Uterus (tissue), 2 donors: ENCODE measurements around the gene NSDHL.

ENCODE experiments used
- POLR2A ChIP-seq, 2 donors: fragments of 450-650 bp; IDR thresholded peaks; one replicate each; pipeline ENCODE4 v1.6.1; 2016; ENCODE audit warnings: antibody characterized with exemption in 2 of 2, mild to moderate bottlenecking in 1 of 2, moderate library complexity in 1 of 2
- TF ChIP-seq, protein P1 (sequence below), 4 experiments: fragments of 200-600 bp in 2 of 4; fragments of 450-650 bp in 2 of 4; sonication (generic) in 2 of 4; IDR thresholded peaks; one replicate each; pipeline ENCODE4 v1.5.1; 2016 to 2019; ENCODE audit warnings: antibody characterized with exemption in 4 of 4, mild to moderate bottlenecking in 2 of 4, moderate library complexity in 1 of 4

DNA sequence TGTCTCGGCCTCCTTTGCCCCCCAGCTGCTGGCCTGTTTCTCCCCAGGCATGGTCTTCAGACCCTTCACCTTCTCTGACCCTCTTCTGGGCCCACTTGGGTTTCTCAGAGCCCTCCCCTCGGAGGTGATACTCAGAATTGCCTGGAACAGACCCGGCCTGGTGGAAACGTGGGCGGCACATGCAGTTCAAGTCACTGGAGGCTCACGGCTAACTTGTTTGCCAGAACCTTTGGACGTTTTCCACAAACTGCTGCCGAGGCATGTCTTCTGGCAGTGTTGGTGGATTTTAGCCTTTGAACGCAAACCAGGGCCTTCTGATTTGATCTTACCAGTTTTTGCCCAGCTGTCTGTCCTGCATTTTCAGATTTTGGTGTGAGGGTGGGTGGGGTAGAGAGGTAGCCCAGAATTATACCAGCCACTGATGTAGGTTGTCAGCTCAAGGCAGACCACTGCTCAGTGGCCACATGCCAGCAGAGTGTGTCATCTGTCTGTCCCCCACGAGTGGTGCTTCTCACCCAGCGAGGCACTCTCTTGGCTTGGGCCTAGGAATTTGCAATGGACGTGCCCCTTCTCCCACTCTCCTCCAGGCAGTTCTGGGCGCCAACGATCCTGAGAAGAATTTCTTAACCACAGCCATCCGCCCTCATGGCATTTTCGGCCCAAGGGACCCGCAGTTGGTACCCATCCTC is 34.5 kb downstream of the NSDHL start:
- TF ChIP-seq, protein P1, sequence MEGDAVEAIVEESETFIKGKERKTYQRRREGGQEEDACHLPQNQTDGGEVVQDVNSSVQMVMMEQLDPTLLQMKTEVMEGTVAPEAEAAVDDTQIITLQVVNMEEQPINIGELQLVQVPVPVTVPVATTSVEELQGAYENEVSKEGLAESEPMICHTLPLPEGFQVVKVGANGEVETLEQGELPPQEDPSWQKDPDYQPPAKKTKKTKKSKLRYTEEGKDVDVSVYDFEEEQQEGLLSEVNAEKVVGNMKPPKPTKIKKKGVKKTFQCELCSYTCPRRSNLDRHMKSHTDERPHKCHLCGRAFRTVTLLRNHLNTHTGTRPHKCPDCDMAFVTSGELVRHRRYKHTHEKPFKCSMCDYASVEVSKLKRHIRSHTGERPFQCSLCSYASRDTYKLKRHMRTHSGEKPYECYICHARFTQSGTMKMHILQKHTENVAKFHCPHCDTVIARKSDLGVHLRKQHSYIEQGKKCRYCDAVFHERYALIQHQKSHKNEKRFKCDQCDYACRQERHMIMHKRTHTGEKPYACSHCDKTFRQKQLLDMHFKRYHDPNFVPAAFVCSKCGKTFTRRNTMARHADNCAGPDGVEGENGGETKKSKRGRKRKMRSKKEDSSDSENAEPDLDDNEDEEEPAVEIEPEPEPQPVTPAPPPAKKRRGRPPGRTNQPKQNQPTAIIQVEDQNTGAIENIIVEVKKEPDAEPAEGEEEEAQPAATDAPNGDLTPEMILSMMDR (IDR thresholded peaks at IDR 0.05), result no peak
- TF ChIP-seq POLR2A (IDR thresholded peaks at IDR 0.05), result no peak
